ENCODE measurements around the gene LETM1. TPM values are rescaled to one million over a fixed set of nuclear protein-coding genes. Genes with fewer than 3 reads are reported as not detected.

The LETM1 gene
- total RNA-seq, 1 donor from 2014 or later, result 64.9 TPM

DNA sequence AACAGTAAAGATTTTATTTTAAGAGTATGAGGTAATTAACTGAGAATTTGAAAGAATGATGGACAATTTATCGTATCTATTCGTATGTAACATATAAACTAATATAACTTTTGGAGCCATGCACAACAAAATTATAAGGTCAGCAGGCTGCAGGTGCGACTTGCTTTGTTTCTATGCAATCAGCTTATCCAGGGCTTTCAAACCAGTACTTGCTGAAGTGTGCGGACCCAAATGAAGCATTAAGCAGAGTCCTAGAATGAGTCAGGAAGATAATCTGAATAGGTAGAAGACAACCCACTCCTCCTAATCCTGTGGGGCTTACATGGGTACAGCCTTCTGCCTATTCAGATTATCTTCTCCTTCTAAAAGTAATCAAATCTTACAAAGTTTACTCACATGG lies 17.3 kb upstream of the LETM1 start:
- intact Hi-C loops (cut with micrococcal nuclease), result loop anchor here (1.0 to 5.0 kb wide), 7 partner anchors 26 to 1089 kb away; partner anchors contain the start of genes CFAP99, GRK4, NELFA and NOP14

DNA sequence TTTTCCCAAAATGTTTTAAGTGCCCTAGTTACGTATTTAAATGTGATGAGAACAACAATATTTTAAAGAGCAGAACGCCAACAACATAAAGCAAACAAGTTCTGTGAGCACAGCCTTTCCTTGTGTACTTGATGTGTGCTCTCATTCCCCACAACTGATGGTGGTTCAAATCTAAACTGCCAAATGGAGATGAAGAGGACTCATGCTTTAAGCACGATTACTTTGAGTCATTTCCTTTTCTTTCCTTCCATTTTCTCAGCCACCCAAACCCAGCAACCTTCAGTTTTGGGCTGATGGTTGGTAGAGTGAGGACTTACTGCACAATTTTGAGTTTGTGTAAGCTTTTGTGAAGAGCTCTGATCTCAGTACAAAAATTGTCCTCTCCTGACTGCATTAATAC lies 16.9 kb upstream of the LETM1 start:
- intact Hi-C loops (cut with micrococcal nuclease), result loop anchor here (1.0 to 5.0 kb wide), 8 partner anchors 26 to 1089 kb away; partner anchors contain the start of genes CFAP99, GRK4, MXD4 and NELFA

DNA sequence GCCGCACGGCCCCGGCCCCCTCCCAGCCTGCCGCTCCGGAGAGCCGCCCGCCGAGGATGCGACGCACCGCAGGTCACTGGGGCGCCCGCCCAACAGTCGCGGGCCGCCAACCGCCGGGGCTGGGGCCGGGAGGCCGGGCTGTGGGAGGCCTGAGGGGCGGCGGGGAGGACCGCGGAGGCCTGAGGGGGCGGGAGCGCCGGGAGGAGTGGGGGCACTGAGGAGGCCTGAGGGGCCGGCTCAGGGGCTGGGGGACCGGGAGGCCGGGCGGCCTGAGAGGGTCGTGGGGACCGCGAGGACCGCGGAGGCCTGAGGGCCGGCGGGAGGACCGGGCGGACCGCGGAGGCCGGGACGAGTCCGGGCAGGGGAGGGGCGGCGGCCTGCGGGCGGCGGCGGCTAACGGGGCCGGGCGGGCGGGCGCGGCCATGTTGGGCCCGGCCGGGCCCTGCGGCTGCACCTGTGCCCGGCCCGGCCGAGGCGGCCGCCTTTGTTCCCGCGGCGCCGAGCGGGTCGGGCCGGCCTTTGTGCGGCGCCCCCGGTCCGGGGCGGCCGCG lies 15.6 kb upstream of the LETM1 start:
- intact Hi-C loops (cut with micrococcal nuclease), result loop anchor here (1.0 to 5.0 kb wide), 10 partner anchors 41 to 1091 kb away; partner anchors contain the start of genes CFAP99, FGFRL1, GRK4 and MXD4

DNA sequence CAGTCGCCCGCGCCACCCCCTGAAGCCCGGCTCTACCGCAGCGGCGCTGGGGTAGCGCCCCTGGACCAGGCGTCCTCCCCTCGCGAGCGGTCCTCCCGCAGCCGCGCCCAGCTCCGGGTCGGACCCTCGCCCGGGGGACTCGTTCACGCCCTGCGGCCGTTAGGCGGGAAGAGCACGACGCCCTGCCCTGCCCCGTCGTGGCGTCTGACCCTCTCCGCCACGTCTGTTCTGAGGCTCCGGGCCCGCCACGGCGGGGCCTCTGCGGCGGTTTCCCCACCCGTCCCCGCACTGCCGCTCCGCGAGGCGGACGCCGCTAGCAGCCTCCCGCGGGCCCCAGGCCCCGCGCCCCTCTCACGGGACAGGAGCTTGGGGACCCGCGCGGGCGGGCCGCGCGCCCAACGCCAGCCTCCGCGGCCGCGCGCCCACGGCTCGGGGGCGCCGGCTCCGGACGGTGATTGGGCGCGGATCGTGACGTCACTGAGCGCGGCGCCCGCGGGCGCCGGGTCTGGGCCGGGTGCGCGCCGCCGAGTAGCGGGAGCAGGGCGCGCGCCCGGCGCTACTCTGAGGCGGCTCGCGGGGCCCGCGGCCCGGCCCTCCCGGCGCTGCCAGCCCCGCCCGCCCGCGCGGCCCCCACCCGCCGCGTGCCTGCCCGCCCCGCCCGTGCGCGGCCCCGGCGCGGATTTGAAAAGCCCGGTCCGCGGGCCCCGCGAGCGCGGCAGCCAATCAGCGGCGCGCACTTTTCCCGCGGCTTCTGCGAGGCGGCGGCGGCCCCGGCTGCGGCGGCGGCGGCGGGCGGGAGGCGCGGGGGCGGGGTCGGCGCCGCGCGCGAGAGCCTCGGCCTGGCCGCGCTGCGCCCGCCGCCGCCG lies 14.9 kb upstream of the LETM1 start, which contains the start of gene NSD2:
Gene NSD2 (plus strand): TSS at position 816 of the 866 bp plus-strand sequence. CDS start 29,262 bp downstream, outside the sequence.
- intact Hi-C loops (cut with micrococcal nuclease), result loop anchor here (1.0 to 5.0 kb wide), 12 partner anchors 15 to 1091 kb away; partner anchors contain the start of genes CFAP99, FGFRL1, GRK4 and HAUS3

DNA sequence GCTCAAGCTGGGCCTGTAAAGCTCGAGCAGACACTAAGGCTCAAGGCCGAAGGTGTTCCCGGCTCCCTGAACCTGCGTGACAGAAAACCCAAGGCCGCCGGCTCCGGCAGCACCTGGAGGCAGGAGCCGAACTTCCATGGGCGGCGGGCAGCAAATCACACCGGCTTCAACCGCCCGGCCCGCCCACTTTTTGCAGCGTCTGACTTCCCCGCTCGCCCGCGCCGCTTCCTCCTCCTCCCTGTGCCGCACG lies 14.3 kb upstream of the LETM1 start:
- intact Hi-C loops (cut with micrococcal nuclease), result loop anchor here (1.0 to 5.0 kb wide), 12 partner anchors 14 to 1092 kb away; partner anchors contain the start of genes CFAP99, FGFRL1, GRK4 and HAUS3

DNA sequence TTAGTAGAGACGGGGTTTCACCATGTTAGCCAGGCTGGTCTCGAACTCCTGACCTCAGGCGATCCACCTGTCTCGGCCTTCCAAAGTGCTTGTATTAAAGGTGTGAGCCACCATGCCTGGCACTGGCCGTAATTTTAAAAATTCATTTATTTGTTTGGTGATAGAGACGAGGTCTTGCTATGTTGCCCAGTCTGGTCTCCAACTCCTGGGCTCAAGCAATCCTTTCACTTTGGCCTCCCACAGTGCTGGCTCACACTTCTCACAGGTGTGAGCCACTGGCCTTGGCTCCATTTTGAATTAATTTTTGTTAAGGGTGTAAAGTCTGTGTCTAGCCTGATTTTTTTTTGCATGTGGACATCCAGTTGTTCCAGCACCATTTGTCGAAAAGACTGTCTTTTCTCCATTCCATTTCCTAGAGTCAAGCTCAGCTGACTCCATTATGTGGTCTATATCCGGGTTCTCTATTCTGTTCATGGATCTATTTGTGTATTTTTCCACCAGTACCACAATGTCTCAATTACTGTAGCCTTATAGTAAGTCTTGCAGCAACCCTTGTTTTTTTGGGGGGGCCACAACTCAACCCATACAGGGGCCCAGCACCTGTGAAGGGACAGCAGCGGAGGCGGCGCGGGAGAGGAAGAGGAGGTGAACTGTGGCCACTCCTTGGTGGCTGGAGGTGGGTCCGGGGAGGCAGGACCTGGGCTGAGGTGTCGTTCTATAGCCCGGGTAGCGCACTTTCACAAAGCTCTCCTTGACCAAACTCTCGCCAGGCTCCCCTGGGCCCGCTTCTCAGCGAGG lies 13.8 kb upstream of the LETM1 start:
- intact Hi-C loops (cut with micrococcal nuclease), result loop anchor here (1.0 to 5.0 kb wide), 12 partner anchors 13 to 1093 kb away; partner anchors contain the start of genes CFAP99, FGFRL1, GRK4 and HAUS3

DNA sequence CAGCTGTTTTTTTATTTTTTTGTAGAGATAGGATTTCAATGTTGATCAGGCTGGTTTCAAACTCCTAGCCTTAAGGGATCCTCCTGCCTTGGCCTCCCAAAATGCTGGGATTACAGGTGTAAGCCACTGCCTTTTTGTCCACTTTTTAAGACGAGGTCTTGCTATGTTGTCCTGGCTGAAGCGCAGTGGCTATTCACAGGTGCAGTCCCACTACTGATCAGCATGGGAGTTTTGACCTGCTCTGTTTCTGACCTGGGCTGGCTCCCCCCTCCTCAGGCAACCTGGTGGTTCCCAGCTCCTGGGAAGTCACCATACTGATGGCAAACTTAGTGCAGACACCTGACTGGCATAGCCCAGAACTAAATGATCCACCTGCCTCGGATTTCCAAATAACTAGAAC lies 13.0 kb upstream of the LETM1 start:
- intact Hi-C loops (cut with micrococcal nuclease), result no loop called here

DNA sequence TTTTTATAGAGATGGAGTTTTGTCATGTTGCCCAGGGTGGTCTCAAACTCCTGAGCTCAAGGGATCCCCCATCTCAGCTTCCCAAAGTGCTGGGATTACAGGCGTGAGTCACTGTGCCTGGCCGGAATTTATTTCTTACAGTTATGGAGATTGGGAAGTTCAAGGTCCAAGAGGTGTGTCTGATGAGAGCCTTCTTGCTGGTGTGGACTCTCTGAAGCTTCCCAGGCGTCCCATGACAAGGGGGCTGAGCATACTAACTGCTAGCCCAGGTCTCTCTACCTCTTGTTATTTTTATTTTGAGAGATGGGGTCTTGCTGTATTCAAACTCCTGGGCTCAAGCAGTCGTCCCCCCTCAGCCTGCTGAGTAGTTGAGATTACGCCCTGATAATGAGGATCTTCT lies 12.3 kb upstream of the LETM1 start:
- intact Hi-C loops (cut with micrococcal nuclease), result no loop called here

DNA sequence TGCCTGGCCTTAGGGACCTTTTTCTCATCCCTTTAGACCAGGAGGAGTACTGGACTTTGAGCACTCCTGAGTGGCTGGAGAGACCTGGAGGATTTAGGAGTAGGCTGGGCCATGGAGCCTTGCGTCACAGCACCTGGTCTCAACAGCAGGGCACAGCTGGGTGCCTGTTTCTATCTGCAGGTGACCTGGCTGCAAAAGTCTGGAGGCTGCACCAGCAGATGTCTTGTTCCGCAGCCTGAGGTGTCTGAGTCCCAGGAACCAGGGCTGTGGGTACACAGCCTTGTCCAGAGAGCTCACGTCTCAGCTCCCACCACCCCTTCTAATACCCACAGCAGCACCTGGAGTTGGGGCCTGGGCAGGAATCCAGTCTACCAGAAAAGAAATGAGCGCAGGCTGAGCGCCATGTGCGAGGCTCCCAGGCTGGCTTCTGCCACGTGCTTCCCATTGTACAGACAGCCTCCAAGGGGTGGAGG lies 10.3 kb upstream of the LETM1 start:
- intact Hi-C loops (cut with micrococcal nuclease), result no loop called here

DNA sequence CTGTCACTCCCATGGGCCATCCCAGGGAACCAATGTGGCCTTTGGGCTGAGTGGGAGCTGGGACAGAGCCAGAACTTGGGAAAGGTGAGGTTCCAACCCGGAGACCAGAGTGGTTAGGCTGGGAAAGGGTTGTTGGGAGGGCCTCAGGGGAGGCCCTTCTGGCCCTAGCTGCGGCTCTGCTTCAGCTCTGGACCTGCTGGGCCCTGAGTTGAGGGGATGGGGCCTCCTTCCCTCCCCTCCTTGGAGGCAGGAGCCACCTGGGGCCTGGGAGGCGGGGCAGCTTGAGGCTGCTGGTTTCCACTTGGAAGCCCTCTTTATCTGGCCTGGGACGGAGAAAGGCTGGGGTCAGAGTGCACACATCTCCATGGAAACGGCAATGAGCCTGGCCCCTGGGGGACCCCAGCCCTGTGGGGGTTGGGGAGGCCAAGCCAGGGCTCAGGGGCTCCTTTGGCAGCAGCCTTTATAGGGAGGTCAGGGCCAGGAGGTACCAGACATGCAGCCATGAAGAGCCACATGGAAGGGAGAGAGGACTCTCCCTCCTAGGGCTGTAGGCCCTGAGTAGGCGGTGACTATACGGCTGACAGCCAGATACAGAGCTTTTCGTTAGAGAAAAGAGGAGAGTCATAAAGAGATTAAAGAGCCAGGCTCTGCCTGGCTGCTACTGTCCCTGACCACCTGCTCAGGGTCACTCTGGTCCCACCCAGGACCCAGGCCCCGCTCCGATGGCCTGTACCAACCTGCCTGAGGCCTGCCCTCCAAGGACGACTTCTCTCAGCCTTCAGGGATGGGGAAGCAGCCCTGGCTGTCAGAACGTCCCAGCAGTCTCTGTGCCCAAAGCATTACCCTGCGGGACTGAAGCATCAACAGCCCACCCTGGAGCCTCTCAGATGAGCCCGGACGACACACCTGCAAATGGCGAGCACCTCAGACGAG lies 8.4 kb upstream of the LETM1 start:
- intact Hi-C loops (cut with micrococcal nuclease), result no loop called here

DNA sequence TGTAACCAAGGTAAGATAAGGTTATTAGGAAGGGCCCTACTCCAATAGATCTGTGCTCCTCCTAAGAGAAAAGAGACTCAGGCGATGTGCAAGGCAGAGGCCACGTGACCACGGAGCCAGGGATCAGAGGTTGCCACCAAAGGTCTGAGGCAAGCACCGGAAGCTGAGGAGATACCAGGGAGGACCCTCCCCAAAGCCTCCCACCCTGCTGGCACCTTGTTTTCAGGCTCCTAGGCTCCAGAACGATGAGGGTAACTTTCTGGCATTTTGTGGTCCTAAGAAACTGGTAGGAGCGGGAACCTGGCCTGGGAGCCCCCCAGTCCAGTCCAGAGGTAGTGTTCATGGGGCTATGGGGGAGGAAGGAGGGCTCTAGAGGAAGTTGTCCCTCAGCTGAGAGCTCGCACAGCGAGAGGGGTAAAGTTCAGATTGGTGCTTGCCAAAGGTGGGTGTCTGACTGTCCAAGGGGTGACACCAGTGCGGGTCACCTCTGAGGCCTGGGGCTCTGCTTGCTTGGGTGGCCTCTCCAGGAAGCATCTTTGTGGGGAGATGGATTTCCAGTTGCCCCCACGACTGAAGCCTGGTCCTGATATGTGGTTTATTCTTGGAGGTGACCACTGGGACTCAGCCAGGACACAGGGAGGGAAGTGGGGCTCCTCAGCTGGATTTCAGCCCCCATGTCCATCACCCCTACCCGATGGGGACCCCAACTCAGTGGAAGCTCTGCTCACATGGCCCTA lies 7.5 kb upstream of the LETM1 start:
- intact Hi-C loops (cut with micrococcal nuclease), result no loop called here

DNA sequence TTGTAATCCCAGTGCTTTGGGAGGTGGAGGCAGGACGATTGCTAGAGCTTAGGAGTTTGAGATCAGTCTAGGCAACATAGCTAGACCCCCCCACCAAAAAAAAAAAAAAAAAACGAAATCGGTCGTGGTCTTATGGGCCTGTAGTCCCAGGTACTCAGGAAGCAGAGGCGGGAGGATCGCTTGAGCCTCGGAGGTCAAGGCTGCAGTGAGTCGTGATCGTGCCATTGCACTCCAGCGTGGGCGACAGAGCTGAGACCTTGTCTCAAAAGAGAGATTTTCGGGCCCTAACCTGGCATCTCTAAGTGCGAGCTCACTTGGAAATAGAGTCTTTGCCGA lies 7.0 kb upstream of the LETM1 start:
- intact Hi-C loops (cut with micrococcal nuclease), result no loop called here

DNA sequence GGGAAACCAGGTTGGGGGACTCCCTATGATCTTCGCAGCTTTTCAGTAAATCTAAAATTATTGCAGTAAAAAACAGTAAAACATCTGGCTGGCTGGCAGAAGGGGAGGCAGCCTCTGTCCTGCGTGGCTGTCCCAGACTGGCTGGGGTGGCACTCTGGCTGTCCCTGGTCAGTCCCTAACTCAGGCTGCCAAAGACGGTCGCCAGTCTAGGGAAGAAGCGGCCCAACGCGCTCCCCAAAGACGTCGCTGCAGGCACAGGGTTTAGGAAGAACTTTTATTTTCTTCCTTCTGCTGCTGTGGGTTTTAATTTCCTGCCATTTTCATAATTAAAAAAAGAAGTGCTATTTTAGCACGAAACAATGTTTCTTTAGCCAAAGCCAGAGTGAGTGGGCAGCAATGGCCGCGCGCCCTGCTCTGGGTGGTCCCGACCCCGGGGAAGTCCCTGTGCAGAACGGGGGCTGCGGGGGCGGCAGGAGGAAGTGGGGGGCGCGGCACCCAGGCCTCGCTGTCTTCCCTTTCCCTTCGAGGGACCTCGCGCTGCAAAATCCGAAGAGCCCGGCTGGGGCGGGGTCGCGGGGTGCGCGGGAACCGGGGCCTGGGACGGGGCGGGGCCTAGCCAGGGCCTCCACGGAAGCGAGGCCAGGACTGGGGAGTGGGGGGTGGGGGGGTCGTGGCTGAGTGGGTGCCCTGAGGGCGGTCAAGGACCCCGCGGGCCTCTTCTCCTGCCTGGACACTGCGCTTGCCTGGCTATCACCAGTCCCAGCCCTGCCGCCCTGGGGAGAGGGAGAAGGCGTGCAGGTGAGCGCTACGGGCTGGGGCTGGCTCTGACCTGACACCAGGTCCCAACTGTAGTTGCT lies 6.3 kb upstream of the LETM1 start:
- intact Hi-C loops (cut with micrococcal nuclease), result no loop called here

DNA sequence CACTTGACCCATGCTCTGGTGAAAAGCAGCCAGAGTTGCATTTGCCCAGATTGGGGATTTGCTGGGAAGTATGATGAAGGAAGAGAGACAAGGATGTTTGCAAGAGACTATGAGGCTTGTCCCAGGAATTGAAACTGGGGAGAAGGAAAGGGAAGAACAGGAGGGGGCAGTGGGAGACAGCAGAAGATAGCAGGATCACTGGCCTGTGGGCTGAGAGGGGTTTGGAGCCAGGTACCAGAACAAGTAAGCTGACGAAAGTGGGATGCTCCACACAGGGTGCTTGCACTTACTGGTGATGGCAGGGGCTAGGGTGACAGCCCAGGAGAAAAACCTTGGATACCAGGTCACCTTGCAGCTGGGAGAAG lies 3.4 kb upstream of the LETM1 start:
- intact Hi-C loops (cut with micrococcal nuclease), result loop anchor here (5.0 kb wide), 2 partner anchors 148 to 512 kb away; partner anchors contain the start of genes NELFA and UVSSA

DNA sequence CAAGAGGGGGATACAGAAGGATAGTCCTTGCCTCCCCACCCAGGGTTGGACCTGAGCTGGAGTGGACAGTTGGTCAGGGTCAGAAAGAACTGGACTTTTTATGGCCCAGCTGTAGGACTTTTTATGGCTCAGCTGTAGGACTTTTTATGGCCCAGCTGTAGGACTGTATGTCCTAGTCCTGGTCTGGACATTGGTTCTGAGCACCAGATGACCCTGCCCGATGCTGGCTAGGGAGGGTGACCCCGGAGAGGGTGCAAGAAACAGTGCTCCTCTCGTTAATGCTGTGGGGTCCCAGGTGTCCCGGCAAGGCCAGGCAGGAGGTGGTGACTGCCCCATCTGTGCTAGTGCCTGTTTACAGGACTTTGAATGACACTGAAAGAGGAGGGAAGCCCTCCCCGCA lies 2.0 kb upstream of the LETM1 start:
- intact Hi-C loops (cut with micrococcal nuclease), result loop anchor here (5.0 kb wide), 2 partner anchors 149 to 511 kb away; partner anchors contain the start of genes NELFA and UVSSA

DNA sequence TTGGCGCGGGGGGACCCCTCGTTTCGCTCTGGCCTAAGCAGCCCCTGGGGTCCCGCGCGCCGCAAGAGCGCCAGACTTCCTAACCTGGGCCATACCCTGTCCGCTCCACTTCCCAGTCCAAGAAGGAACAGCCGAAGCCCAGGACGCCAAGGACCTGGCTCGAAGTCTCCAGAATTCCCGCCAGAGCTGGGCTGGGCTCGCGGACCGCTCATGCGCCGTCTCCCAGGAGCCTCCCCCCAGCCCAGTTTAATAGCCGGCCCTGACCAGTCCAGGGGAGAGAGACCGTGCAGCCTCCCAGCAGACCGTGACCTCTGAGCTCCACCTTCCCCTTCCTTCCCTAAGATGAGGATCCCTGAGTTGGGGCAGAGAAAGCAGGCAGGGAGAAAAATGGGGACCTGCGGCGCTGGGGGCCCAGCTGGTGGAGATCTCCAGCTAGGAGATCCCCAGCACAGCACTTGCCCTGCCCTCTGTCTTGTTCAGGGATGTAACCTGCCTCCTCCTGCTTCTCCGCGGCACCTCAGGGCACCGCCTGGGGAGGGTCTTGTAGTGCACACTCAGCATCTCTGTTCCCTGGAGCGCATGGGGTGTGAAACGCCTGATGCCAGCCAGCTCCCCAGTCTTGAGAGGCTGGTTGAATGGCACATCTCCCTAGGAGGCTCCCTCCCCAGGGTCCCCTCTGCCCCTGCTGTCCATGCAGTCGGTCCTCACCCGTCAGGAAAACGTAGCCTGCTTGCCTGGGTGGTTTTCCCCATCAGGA lies 1.2 kb upstream of the LETM1 start:
- intact Hi-C loops (cut with micrococcal nuclease), result loop anchor here (1.0 to 5.0 kb wide), 10 partner anchors 13 to 1105 kb away; partner anchors contain the start of genes CFAP99, HAUS3, MXD4 and NELFA

DNA sequence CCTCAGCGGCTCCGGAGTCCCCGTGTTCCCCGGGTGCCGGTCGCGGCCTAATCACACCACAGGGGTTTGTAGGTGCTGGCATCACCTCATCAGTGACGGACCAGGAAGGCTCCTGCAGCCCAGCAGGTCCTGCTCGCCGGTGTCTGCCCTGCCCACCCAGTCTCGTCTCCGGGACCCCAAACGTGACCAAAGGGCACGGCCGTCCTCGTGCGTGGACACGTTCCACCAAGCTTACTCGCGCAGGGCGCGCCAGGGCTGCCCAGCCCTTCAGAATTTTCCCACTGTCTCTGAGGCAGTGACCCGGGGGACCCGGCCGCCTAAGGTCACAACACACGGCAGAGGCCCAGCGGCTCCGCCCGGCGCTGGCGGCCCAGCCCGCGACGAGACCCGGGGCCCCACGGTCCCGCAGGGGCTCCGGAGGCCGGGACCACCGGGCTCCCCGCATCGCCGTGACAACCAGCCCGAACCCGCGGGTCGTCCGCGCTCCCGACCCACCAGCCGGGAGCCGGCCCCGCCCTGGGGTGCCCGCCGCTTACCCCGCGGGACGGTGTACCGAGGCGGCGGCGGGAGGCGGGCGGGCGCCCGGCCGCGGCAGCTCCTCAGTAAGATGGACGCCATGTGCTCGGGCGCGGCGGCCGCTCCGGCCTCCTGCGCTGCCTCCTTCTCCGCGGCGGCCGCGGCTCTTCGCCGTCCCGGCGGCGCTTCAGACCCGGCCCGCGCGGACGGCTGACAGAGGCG lies 454 bp downstream of the LETM1 start:
- intact Hi-C loops (cut with micrococcal nuclease), result loop anchor here (1.0 to 5.0 kb wide), 10 partner anchors 15 to 1107 kb away; partner anchors contain the start of genes CFAP99, HAUS3, MXD4 and NELFA

Data from T-helper 1 cell treated with Interleukin-12 subunit alpha and Interleukin-12 subunit beta and Interleukin-4 antibody, amounts not matched to agents 30 ng/mL and 1 ng/mL, for 36 hours (primary cell).